HG02884 (cell line): ENCODE measurements around the gene MEI1.
"Not testable (repeated sequence)": the region's sequence is repeated elsewhere in the genome, so short reads cannot be mapped to it uniquely, and the experiment has no call there.

Experiments used
- ATAC-seq: cut with Tn5 transposase; IDR thresholded peaks from one replicate; pipeline ENCODE4 v1.9.1; 2021; ENCODE audit warnings: mild to moderate bottlenecking, moderate library complexity; ENCODE audit not compliant: unreplicated experiment

MEI1 gene

GRCh38 chr22:41699264-41700107, at the start of gene MEI1:
Gene MEI1 (plus strand): TSS chr22:41699503. CDS start chr22:41699539, 36 bp downstream.
- ATAC-seq, result no peak

- no peak for ATAC-seq
These were observed 49.1 kb upstream of the MEI1 start for GRCh38 chr22:41650229-41650628.

- no peak for ATAC-seq
These were observed 48.5 kb upstream of the MEI1 start for GRCh38 chr22:41650821-41651220.

- ATAC-seq, result no peak
These were observed 45.0 kb upstream of the MEI1 start for GRCh38 chr22:41654322-41654721.

- no peak for ATAC-seq
These were observed 42.7 kb upstream of the MEI1 start for GRCh38 chr22:41656556-41656955.

GRCh38 chr22:41657709-41658108, 41.6 kb upstream of the MEI1 start:
- ATAC-seq, result no peak

GRCh38 chr22:41658869-41659268, 40.4 kb upstream of the MEI1 start:
- ATAC-seq, result no peak

GRCh38 chr22:41659941-41660340, 39.4 kb upstream of the MEI1 start:
- ATAC-seq, result no peak

- no peak for ATAC-seq
These were observed 38.9 kb upstream of the MEI1 start for GRCh38 chr22:41660416-41660815.

GRCh38 chr22:41661088-41661487, 38.2 kb upstream of the MEI1 start:
- no peak for ATAC-seq

- ATAC-seq, result no peak
These were observed 37.6 kb upstream of the MEI1 start for GRCh38 chr22:41661713-41662112.

GRCh38 chr22:41663594-41663993, 35.7 kb upstream of the MEI1 start:
- ATAC-seq, result not testable (repeated sequence)

- ATAC-seq, result no peak
These were observed 34.8 kb upstream of the MEI1 start for GRCh38 chr22:41664490-41664889.

GRCh38 chr22:41664951-41665350, 34.4 kb upstream of the MEI1 start:
- no peak for ATAC-seq

GRCh38 chr22:41668971-41669911, 30.1 kb upstream of the MEI1 start:
- no peak for ATAC-seq

- not testable (repeated sequence) for ATAC-seq
These were observed 27.2 kb upstream of the MEI1 start for GRCh38 chr22:41672096-41672495.

GRCh38 chr22:41672780-41673509, 26.4 kb upstream of the MEI1 start:
- ATAC-seq, result no peak

GRCh38 chr22:41674846-41675340, 24.4 kb upstream of the MEI1 start:
- no peak for ATAC-seq

GRCh38 chr22:41676134-41676533, 23.2 kb upstream of the MEI1 start:
- ATAC-seq, result no peak

- no peak for ATAC-seq
These were observed 17.7 kb upstream of the MEI1 start for GRCh38 chr22:41681616-41682015.
